Sigmoid colon (tissue), 7 donors: ENCODE measurements around the gene MYH7B. TPM values are rescaled to one million over a fixed set of nuclear protein-coding genes. Genes with fewer than 3 reads are reported as not detected.
A peak's percentile ranks its signal among the peaks of the same experiment; 100 is the strongest.

Source experiments
- DNase-seq: peaks from one replicate; pipeline ENCODE4 v3.0.0-alpha.2; 2019
- H3K27ac ChIP-seq, 4 donors: fragments of 200-600 bp; sonication (generic); one replicate each; pipeline ENCODE4 v1.5.1; 2016 to 2019; ENCODE audit warnings: mild to moderate bottlenecking in 1 of 4
- H3K27me3 ChIP-seq, 3 donors: fragments of 200-600 bp; sonication (generic); one replicate each; pipeline ENCODE4 v1.5.1; 2019; ENCODE audit warnings: mild to moderate bottlenecking in 1 of 3
- H3K36me3 ChIP-seq, 4 donors: fragments of 200-600 bp; sonication (generic); one replicate each; pipeline ENCODE4 v1.5.1; 2016 to 2019
- H3K4me1 ChIP-seq, 4 donors: fragments of 200-600 bp; sonication (generic); one replicate each; pipeline ENCODE4 v1.5.1; 2017 to 2019
- H3K4me3 ChIP-seq, 4 donors: fragments of 200-600 bp; sonication (generic); one replicate each; pipeline ENCODE4 v1.5.1; 2017 to 2019; ENCODE audit warnings: mild to moderate bottlenecking in 2 of 4, moderate library complexity in 1 of 4
- H3K9me3 ChIP-seq, 4 donors: fragments of 200-600 bp in 3 of 4; sonication (generic) in 3 of 4; one replicate each; pipeline versions ENCODE4 v1.5.1 to v1.6.1; 2013 to 2019
- CTCF ChIP-seq, 4 experiments: fragments of 450-650 bp in 3 of 4; fragments of 200-600 bp in 1 of 4; IDR thresholded peaks; one replicate each; pipeline ENCODE4 v1.5.1; 2016 to 2019; ENCODE audit warnings: antibody characterized with exemption in 4 of 4, mild to moderate bottlenecking in 3 of 4, moderate library complexity in 2 of 4
- EP300 ChIP-seq, 4 donors: sonication (generic); formaldehyde crosslinking; IDR thresholded peaks; one replicate each; pipeline ENCODE4 v1.6.1; 2017; ENCODE audit warnings: antibody characterized with exemption in 4 of 4
- POLR2A ChIP-seq, 2 donors: fragments of 450-650 bp; IDR thresholded peaks; one replicate each; pipeline ENCODE4 v1.6.1; 2016; ENCODE audit warnings: antibody characterized with exemption in 2 of 2, mild to moderate bottlenecking in 2 of 2, moderate library complexity in 2 of 2
- POLR2AphosphoS5 ChIP-seq, 4 donors: sonication (generic); formaldehyde crosslinking; IDR thresholded peaks; one replicate each; pipeline ENCODE4 v1.6.1; 2017; ENCODE audit warnings: antibody characterized with exemption in 4 of 4
- WGBS, 2 donors: extraction: QIAGEN DNeasy Blood & Tissue Kit; methylation state at CpG; one replicate each; pipeline ENCODE4 v1.1.7; 2013; 5-methylcytosine and 5-hydroxymethylcytosine counted together
- intact Hi-C: fragments of 100-400 bp; cut with DNase I; formaldehyde crosslinking; loops from one replicate; pipeline ENCODE4 v1.15.1; 2023
- polyA plus RNA-seq, 3 donors: library from polyadenylated mRNA; stranded (reverse); fragments of 200-250 nt; gene quantifications; one replicate each; pipeline ENCODE4 v1.2.3, GENCODE V29; 2013
- total RNA-seq, 4 donors: library from RNA; depleted of rRNA; stranded (reverse); fragments of >200 nt; gene quantifications; one replicate each; pipeline ENCODE4 v1.1.0, GENCODE V29; 2016
- donor health status: healthy with polysubstance abuse.
- donor health status: Bipolar disorder and iron deficiency.
- donor health status: healthy.

MYH7B gene
- total and polyA plus RNA-seq, 7 donors, result under 0.01 to 1.6 (median 0.66) TPM

GRCh38 chr20:34915749-34916455, 39.8 kb upstream of the MYH7B start:
- 27 to 66% methylated on average over 4 of the region's 4 CpGs for WGBS, 2 donors
- DNase-seq, result no peak
- peaks cover under 1 to 15% (median 10%) of the 10 kb centered on the region in 4 donors for H3K36me3 ChIP-seq
- H3K27me3 ChIP-seq, result no peaks in the 10 kb centered on the region
- no peak overlapping the region for H3K4me3 ChIP-seq
- no peaks in the 10 kb centered on the region for H3K4me1 ChIP-seq
- TF ChIP-seq POLR2A (IDR thresholded peaks at IDR 0.05), result no peak
- no peak for TF ChIP-seq CTCF (IDR thresholded peaks at IDR 0.05)
- no peak for TF ChIP-seq EP300 (IDR thresholded peaks at IDR 0.05)
- no peak for TF ChIP-seq POLR2AphosphoS5 (IDR thresholded peaks at IDR 0.05)
- no peak overlapping the region for H3K27ac ChIP-seq
- no peaks in the 10 kb centered on the region for H3K9me3 ChIP-seq
- intact Hi-C loops, result no loop called here

GRCh38 chr20:34916774-34917354, 38.8 kb upstream of the MYH7B start:
- peaks cover 4 to 22% (median 10%) of the 10 kb centered on the region in 4 donors for H3K36me3 ChIP-seq
- TF ChIP-seq POLR2A (IDR thresholded peaks at IDR 0.05) (peak in 1 of 2 donors; percentile 33), EP300 (IDR thresholded peaks at IDR 0.05) (no peak), CTCF (IDR thresholded peaks at IDR 0.05) (no peak), POLR2AphosphoS5 (IDR thresholded peaks at IDR 0.05) (no peak)
- H3K4me3 ChIP-seq, result no peak overlapping the region
- no peaks in the 10 kb centered on the region for H3K9me3 ChIP-seq
- no peak overlapping the region for H3K27ac ChIP-seq
- WGBS, 2 donors, result 19 to 62% methylated on average over 2 of the region's 2 CpGs
- intact Hi-C loops, result no loop called here
- no peaks in the 10 kb centered on the region for H3K4me1 ChIP-seq
- DNase-seq, result no peak
- no peaks in the 10 kb centered on the region for H3K27me3 ChIP-seq

- Histone ChIP-seq H3K27ac (no peak overlapping the region), H3K36me3 (peaks cover 0 to 39% (median 12%) of the 10 kb centered on the region in 4 donors), H3K27me3 (no peaks in the 10 kb centered on the region), H3K4me3 (no peak overlapping the region), H3K4me1 (peaks cover 0 to 13% (median 8%) of the 10 kb centered on the region in 4 donors), H3K9me3 (no peaks in the 10 kb centered on the region)
- no peak for DNase-seq
- intact Hi-C loops, result no loop called here
- TF ChIP-seq POLR2A (IDR thresholded peaks at IDR 0.05) (no peak), CTCF (IDR thresholded peaks at IDR 0.05) (no peak), POLR2AphosphoS5 (IDR thresholded peaks at IDR 0.05) (no peak), EP300 (IDR thresholded peaks at IDR 0.05) (no peak)
Measured at GRCh38 chr20:34920055-34920454, 35.6 kb upstream of the MYH7B start.

- intact Hi-C loops, result no loop called here
- Histone ChIP-seq H3K27ac (no peak overlapping the region), H3K9me3 (no peaks in the 10 kb centered on the region), H3K36me3 (peaks cover 0 to 53% (median 24%) of the 10 kb centered on the region in 4 donors), H3K4me1 (peaks cover 0 to 13% (median 8%) of the 10 kb centered on the region in 4 donors), H3K27me3 (no peaks in the 10 kb centered on the region), H3K4me3 (no peak overlapping the region)
- 70 to 81% methylated on average over 3 of the region's 3 CpGs for WGBS, 2 donors
- no peak for DNase-seq
- TF ChIP-seq POLR2A (IDR thresholded peaks at IDR 0.05) (no peak), CTCF (IDR thresholded peaks at IDR 0.05) (no peak), EP300 (IDR thresholded peaks at IDR 0.05) (no peak)
Measured at GRCh38 chr20:34921436-34921835, 34.2 kb upstream of the MYH7B start.
